K562 (cell line): ENCODE results near the gene NABP1. TPM values are rescaled to one million over a fixed set of nuclear protein-coding genes. Genes with fewer than 3 reads are reported as not detected.
A peak's percentile ranks its signal among the peaks of the same experiment; 100 is the strongest.

Experiments used
- ARHGAP35 ChIP-seq: fragments of 450-650 bp; IDR thresholded peaks from 2 replicates; pipeline ENCODE4 v1.6.1; 2018; ENCODE audit not compliant: partially characterized antibody
- BMI1 ChIP-seq: fragments of 150-350 bp; IDR thresholded peaks from 2 replicates; pipeline ENCODE4 v1.6.1; 2014; ENCODE audit warnings: low read length
- BRCA1 ChIP-seq, 2 experiments: fragments of 450-650 bp in 1 of 2; sonication (generic) in 1 of 2; formaldehyde crosslinking in 1 of 2; IDR thresholded peaks; 2 replicates each; pipeline versions ENCODE4 v1.5.0 to v1.6.1; 2017 to 2020; ENCODE audit warnings: mild to moderate bottlenecking in 1 of 2, missing genetic modification reagents in 1 of 2
- CEBPG ChIP-seq, 3 experiments: fragments of 200-800 bp in 1 of 3; sonication (Bioruptor generic) in 1 of 3; sonication (generic) in 1 of 3; formaldehyde crosslinking in 1 of 3; IDR thresholded peaks in 2 of 3; conservative IDR thresholded peaks in 1 of 3; 2 replicates each; pipeline versions ENCODE4 v1.6.1 to v1.8.0; 2016 to 2022; ENCODE audit warnings: missing compliant biosample characterization in 2 of 3, missing genetic modification characterization in 2 of 3, mild to moderate bottlenecking in 1 of 3, missing genetic modification reagents in 1 of 3
- DACH1 ChIP-seq: fragments of 450-650 bp; IDR thresholded peaks from 2 replicates; pipeline ENCODE4 v1.6.1; 2018; ENCODE audit not compliant: partially characterized antibody
- ETV1 ChIP-seq: fragments of 450-650 bp; conservative IDR thresholded peaks from 2 replicates; pipeline ENCODE4 v1.6.1; 2016; ENCODE audit warnings: missing genetic modification characterization, control low read depth, low read depth, missing compliant biosample characterization
- FOXP1 ChIP-seq: sonication (generic); formaldehyde crosslinking; IDR thresholded peaks from 2 replicates; pipeline ENCODE4 v1.8.0; 2022; ENCODE audit warnings: mild to moderate bottlenecking, missing genetic modification reagents
- KAT7 ChIP-seq: sonication (generic); formaldehyde crosslinking; IDR thresholded peaks from 2 replicates; pipeline ENCODE4 v1.8.0; 2022; ENCODE audit warnings: missing genetic modification reagents, mild to moderate bottlenecking, borderline replicate concordance
- L3MBTL2 ChIP-seq: fragments of 450-650 bp; IDR thresholded peaks from 2 replicates; pipeline ENCODE4 v1.6.1; 2016; ENCODE audit warnings: mild to moderate bottlenecking, moderate library complexity
- MYC ChIP-seq, 2 experiments: fragments of 250-450 bp in 1 of 2; sonication (Bioruptor Pico) in 1 of 2; IDR thresholded peaks; 2 replicates each; pipeline versions ENCODE4 v1.5.1 to v1.6.1; 2012 to 2021; ENCODE audit warnings: low read depth in 2 of 2, borderline replicate concordance in 1 of 2, improper control_type of control experiment in 1 of 2, low read length in 1 of 2, mild to moderate bottlenecking in 1 of 2, moderate library complexity in 1 of 2
- POLR3G ChIP-seq: IDR thresholded peaks from 2 replicates; pipeline ENCODE4 v1.6.1; 2011; ENCODE audit not compliant: insufficient read length, insufficient replicate concordance; ENCODE audit errors: extremely low read depth
- PRMT5 ChIP-seq: sonication (generic); formaldehyde crosslinking; IDR thresholded peaks from 2 replicates; pipeline ENCODE4 v1.5.0; 2020; ENCODE audit warnings: missing genetic modification reagents
- RB1 ChIP-seq: fragments of 450-650 bp; IDR thresholded peaks from 2 replicates; pipeline ENCODE4 v1.6.1; 2017; ENCODE audit warnings: low read depth, mild to moderate bottlenecking
- RCOR1 ChIP-seq, 2 experiments: IDR thresholded peaks; 2 replicates each; pipeline ENCODE4 v1.6.1; 2012; ENCODE audit warnings: low read depth in 2 of 2, low read length in 2 of 2, borderline replicate concordance in 1 of 2, improper control_type of control experiment in 1 of 2
- TAF15 ChIP-seq: fragments of 200-400 bp; formaldehyde crosslinking; IDR thresholded peaks from 2 replicates; pipeline ENCODE4 v1.6.1; 2017; ENCODE audit warnings: mild to moderate bottlenecking, low read depth, low read length, moderate library complexity
- XRCC3 ChIP-seq: fragments of 450-650 bp; IDR thresholded peaks from 2 replicates; pipeline ENCODE4 v1.6.1; 2017; ENCODE audit warnings: mild to moderate bottlenecking, moderate library complexity
- XRCC4 ChIP-seq: IDR thresholded peaks from one replicate; pipeline ENCODE4 v1.6.1; 2011; ENCODE audit not compliant: insufficient read depth, insufficient read length; ENCODE audit errors: extremely low read depth
- ZBTB7A ChIP-seq: IDR thresholded peaks from 2 replicates; pipeline ENCODE4 v1.6.1; 2011; ENCODE audit warnings: low read depth, mild to moderate bottlenecking, low read length, moderate library complexity, borderline replicate concordance; ENCODE audit not compliant: control insufficient read depth
- ZEB2 ChIP-seq: fragments of 450-650 bp; IDR thresholded peaks from 2 replicates; pipeline ENCODE4 v1.6.1; 2016
- ZNF124 ChIP-seq: sonication (generic); formaldehyde crosslinking; IDR thresholded peaks from 2 replicates; pipeline ENCODE4 v1.8.1; 2022; ENCODE audit warnings: missing genetic modification reagents
- ZNF668 ChIP-seq: fragments of 250-450 bp; sonication (Bioruptor Pico); IDR thresholded peaks from 2 replicates; pipeline ENCODE4 v1.8.0; 2022; ENCODE audit warnings: mild to moderate bottlenecking, inconsistent platforms
- ZNF76 ChIP-seq: fragments of 250-450 bp; sonication (Bioruptor Pico); IDR thresholded peaks from 2 replicates; pipeline ENCODE4 v1.4.0; 2020; ENCODE audit warnings: mild to moderate bottlenecking, moderate library complexity, borderline replicate concordance
- ZSCAN29 ChIP-seq: fragments of 450-650 bp; IDR thresholded peaks from 2 replicates; pipeline ENCODE4 v1.6.1; 2017
- polyA plus RNA-seq, 8 experiments: library from polyadenylated mRNA; depleted of rRNA in 4 of 8; stranded (reverse) in 5 of 8; unstranded in 3 of 8; fragments of >200 nt; fragmentation: Nextera tagmentation in 2 of 8; fragmentation: Illumina TruSeq in 1 of 8; extraction: Ambion mirVana in 2 of 8; extraction: Trizol in 1 of 8; gene quantifications; 2 replicates each; pipeline versions ENCODE4 v1.2.1 to v1.2.3, GENCODE V29; 2011 to 2014; ENCODE audit warnings: inconsistent platforms in 1 of 8, missing spikeins in 1 of 8
- total RNA-seq, 7 experiments: library from RNA; depleted of rRNA in 6 of 7; stranded (reverse); fragments of >200 nt in 6 of 7; fragmentation: Illumina TruSeq in 2 of 7; extraction: Trizol in 2 of 7; gene quantifications; 2 replicates each; pipeline versions ENCODE4 v1.2.1 to v1.2.3, GENCODE V29; 2011 to 2021; ENCODE audit warnings: low replicate concordance in 1 of 7
- TF ChIP-seq, protein P1 (sequence below), 2 experiments: fragments of 450-650 bp in 1 of 2; sonication (generic) in 1 of 2; formaldehyde crosslinking in 1 of 2; IDR thresholded peaks in 1 of 2; conservative IDR thresholded peaks in 1 of 2; 2 replicates each; pipeline versions ENCODE4 v1.6.1 to v1.8.1; 2016 to 2023; ENCODE audit warnings: mild to moderate bottlenecking in 2 of 2, moderate library complexity in 2 of 2, inconsistent platforms in 1 of 2, missing genetic modification reagents in 1 of 2
- TF ChIP-seq, protein P2 (sequence below), 2 experiments: IDR thresholded peaks; 2 replicates each; pipeline ENCODE4 v1.6.1; 2011; ENCODE audit warnings: borderline replicate concordance in 1 of 2, control low read depth in 1 of 2, low read depth in 1 of 2, low read length in 1 of 2, mild to moderate bottlenecking in 1 of 2, mixed read lengths in 1 of 2, moderate library complexity in 1 of 2; ENCODE audit not compliant: insufficient read depth in 1 of 2, insufficient read length in 1 of 2, poor library complexity in 1 of 2, severe bottlenecking in 1 of 2; ENCODE audit errors: extremely low read depth in 1 of 2

The NABP1 gene
- total and polyA plus RNA-seq, 9 of the 15 experiments (the other 6 are each of a cell fraction or from before 2014, with no cell fraction given), result 12.8 to 44.0 (median 20.2) TPM

DNA sequence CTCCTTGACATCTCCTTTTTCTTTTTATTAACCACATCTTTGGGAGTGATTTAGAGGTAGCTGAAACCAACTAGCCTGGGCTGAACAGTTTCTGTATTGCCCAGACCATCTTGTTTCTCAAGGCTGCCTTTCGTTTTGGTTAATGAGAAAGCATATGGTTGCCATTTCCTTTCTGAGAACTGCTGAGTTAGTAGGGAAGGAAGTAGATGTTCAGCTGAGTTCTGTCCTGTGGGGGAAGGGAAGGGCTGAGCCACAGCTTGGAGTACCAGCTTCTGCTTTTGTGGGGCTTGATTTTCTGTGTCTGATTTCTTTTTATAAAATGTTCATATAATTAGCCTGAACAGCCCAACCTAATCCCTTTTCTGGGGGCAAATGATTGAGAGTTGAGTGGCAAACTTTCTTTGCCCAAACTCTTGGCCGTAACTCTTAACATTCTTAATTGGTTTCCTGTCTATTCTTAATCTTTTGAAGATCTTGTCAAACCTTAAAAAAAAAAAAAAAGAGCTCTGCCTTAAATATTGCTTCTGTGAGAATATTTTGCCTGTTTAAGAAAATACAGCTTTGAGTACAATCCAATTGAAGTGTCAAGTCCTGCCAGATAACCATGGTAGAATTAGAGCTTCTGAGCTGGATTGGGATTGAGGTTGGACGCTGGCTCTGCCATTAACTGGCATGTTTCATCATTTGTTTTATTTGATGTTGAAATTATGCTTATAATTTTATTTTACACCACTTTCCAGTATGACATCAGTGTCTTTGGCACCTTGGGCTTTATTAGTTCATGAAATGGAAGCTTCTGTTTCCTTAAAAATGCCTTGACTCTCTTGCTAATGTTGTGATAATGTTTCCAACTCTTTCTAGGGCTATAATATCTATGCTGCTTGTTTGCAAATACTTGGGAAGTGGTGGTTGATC, 1.9 kb upstream of the NABP1 start (continued):
- TF ChIP-seq ZEB2 (no peak), RCOR1 (IDR thresholded peaks at IDR 0.05; ENCODE audit: borderline replicate concordance in 1 of 2, low read depth in 2 of 2, low read length in 2 of 2) (0 out of 4 replicates have a peak, but pooled peaks have one; percentile 25 to 28), XRCC4 (no peak), ZSCAN29 (no peak), ZNF124 (CRISPR knock-in tag) (no peak), DACH1 (peak; percentile 65), XRCC3 (no peak), L3MBTL2 (peak; percentile 36), ARHGAP35 (no peak), BMI1 (no peak), ZNF76 (no peak), POLR3G (no peak), CEBPG (CRISPR knock-in tag; IDR thresholded peaks at IDR 0.05) (no peak), CEBPG (tag; conservative IDR thresholded peaks at IDR 0.05 in 1 of 2, IDR thresholded peaks at IDR 0.05 in 1 of 2) (0 out of 4 replicates have a peak, but pooled peaks of 1 of the 2 experiments have one; percentile 31), KAT7 (CRISPR knock-in tag) (no peak), TAF15 (no peak), RB1 (no peak), ZNF668 (CRISPR knock-in tag) (no peak), BRCA1 (IDR thresholded peaks at IDR 0.05) (no peak), BRCA1 (CRISPR knock-in tag; IDR thresholded peaks at IDR 0.05) (no peak), PRMT5 (CRISPR knock-in tag) (no peak), MYC (IDR thresholded peaks at IDR 0.05; ENCODE audit: low read depth, low read length) (peak; percentile 49; the same call in 1 of the 2 replicates), MYC (CRISPR knock-in tag; IDR thresholded peaks at IDR 0.05; ENCODE audit: borderline replicate concordance, low read depth) (no peak), ETV1 (tag) (peak; percentile 62; the same call in 1 of the 2 replicates), FOXP1 (CRISPR knock-in tag) (no peak), ZBTB7A (no peak)
- TF ChIP-seq, protein P1, sequence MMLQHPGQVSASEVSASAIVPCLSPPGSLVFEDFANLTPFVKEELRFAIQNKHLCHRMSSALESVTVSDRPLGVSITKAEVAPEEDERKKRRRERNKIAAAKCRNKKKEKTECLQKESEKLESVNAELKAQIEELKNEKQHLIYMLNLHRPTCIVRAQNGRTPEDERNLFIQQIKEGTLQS (IDR thresholded peaks at IDR 0.05), result 0 out of 2 replicates have a peak, but pooled peaks have one; percentile 19
- TF ChIP-seq, protein P1 (CRISPR knock-in tag; conservative IDR thresholded peaks at IDR 0.05), result no peak
- TF ChIP-seq, protein P2, sequence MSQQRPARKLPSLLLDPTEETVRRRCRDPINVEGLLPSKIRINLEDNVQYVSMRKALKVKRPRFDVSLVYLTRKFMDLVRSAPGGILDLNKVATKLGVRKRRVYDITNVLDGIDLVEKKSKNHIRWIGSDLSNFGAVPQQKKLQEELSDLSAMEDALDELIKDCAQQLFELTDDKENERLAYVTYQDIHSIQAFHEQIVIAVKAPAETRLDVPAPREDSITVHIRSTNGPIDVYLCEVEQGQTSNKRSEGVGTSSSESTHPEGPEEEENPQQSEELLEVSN (IDR thresholded peaks at IDR 0.05; ENCODE audit: borderline replicate concordance in 1 of 2, extremely low read depth in 1 of 2, insufficient read depth in 1 of 2, insufficient read length in 1 of 2, low read depth in 1 of 2, low read length in 1 of 2, poor library complexity in 1 of 2, severe bottlenecking in 1 of 2), result no peak
